Neutrophil (primary cell): ENCODE data around the gene HIBCH.

Experiments used
- H3K27ac ChIP-seq: fragments of 200-600 bp; sonication (generic); 2 replicates; pipeline ENCODE4 v1.5.1; 2016; ENCODE audit warnings: mild to moderate bottlenecking, moderate library complexity
- H3K27me3 ChIP-seq: fragments of 200-600 bp; sonication (generic); 2 replicates; pipeline ENCODE4 v1.6.0; 2016; ENCODE audit warnings: mild to moderate bottlenecking
- H3K36me3 ChIP-seq: fragments of 200-600 bp; sonication (generic); 2 replicates; pipeline ENCODE4 v1.5.1; 2017
- H3K4me1 ChIP-seq, 2 experiments: fragments of 200-600 bp in 1 of 2; sonication (generic) in 1 of 2; 1 replicate in 1 of 2; 2 replicates in 1 of 2; pipeline versions ENCODE4 v1.5.1 to v1.6.1; 2013 to 2016; ENCODE audit warnings: low read depth in 1 of 2, low read length in 1 of 2, mild to moderate bottlenecking in 1 of 2, moderate library complexity in 1 of 2; ENCODE audit not compliant: control insufficient read depth in 1 of 2, insufficient read depth in 1 of 2
- H3K4me3 ChIP-seq, 2 experiments: fragments of 200-600 bp in 1 of 2; sonication (generic) in 1 of 2; 1 replicate in 1 of 2; 2 replicates in 1 of 2; pipeline ENCODE4 v1.5.1; 2013 to 2016; ENCODE audit warnings: low read depth in 1 of 2, low read length in 1 of 2, mild to moderate bottlenecking in 1 of 2, moderate library complexity in 1 of 2
- H3K9me3 ChIP-seq: fragments of 200-600 bp; sonication (generic); 2 replicates; pipeline ENCODE4 v1.5.1; 2016
- CTCF ChIP-seq: fragments of 200-600 bp; sonication (generic); IDR thresholded peaks from 2 replicates; pipeline ENCODE4 v1.5.1; 2016; ENCODE audit warnings: antibody characterized with exemption

HIBCH gene

GRCh38 chr2:190266314-190266713 lies 53.3 kb downstream of the HIBCH start:
- H3K27me3 ChIP-seq: no peaks in the 10 kb centered on the region
- H3K4me3 ChIP-seq: no peak overlapping the region
- H3K27ac ChIP-seq: no peak overlapping the region
- no peaks in the 10 kb centered on the region for H3K4me1 ChIP-seq
- no peak for TF ChIP-seq CTCF
- no peaks in the 10 kb centered on the region for H3K9me3 ChIP-seq
- H3K36me3 ChIP-seq: no peaks in the 10 kb centered on the region

- no peaks in the 10 kb centered on the region for H3K9me3 ChIP-seq
- TF ChIP-seq CTCF: no peak
These were observed 57.8 kb downstream of the HIBCH start for GRCh38 chr2:190261851-190262250.

GRCh38 chr2:190256087-190256486 lies 63.5 kb downstream of the HIBCH start:
- TF ChIP-seq CTCF: no peak
- H3K4me3 ChIP-seq: no peak overlapping the region
- no peaks in the 10 kb centered on the region for H3K9me3 ChIP-seq
- H3K27me3 ChIP-seq: no peaks in the 10 kb centered on the region
- no peak overlapping the region for H3K27ac ChIP-seq
- no peaks in the 10 kb centered on the region for H3K4me1 ChIP-seq
- H3K36me3 ChIP-seq: peaks cover 11% of the 10 kb centered on the region

More at GRCh38 chr2:190261851-190262250, 57.8 kb downstream of the HIBCH start:
- Histone ChIP-seq H3K4me3 (no peak overlapping the region), H3K27ac (no peak overlapping the region), H3K4me1 (no peaks in the 10 kb centered on the region), H3K36me3 (no peaks in the 10 kb centered on the region), H3K27me3 (no peaks in the 10 kb centered on the region)

- Histone ChIP-seq H3K4me3 (no peak overlapping the region), H3K27ac (no peak overlapping the region), H3K27me3 (no peaks in the 10 kb centered on the region), H3K9me3 (no peaks in the 10 kb centered on the region), H3K36me3 (peaks cover 14% of the 10 kb centered on the region), H3K4me1 (no peaks in the 10 kb centered on the region)
- no peak for TF ChIP-seq CTCF
These were observed 64.0 kb downstream of the HIBCH start for GRCh38 chr2:190255676-190256075.

GRCh38 chr2:190254063-190254850 lies 65.4 kb downstream of the HIBCH start:
- Histone ChIP-seq H3K4me1 (no peaks in the 10 kb centered on the region), H3K27me3 (no peaks in the 10 kb centered on the region), H3K27ac (no peak overlapping the region), H3K4me3 (no peak overlapping the region), H3K9me3 (no peaks in the 10 kb centered on the region), H3K36me3 (peaks cover 14% of the 10 kb centered on the region)
- TF ChIP-seq CTCF: no peak
